ENCODE results near the gene BICD2. TPM values are rescaled to one million over a fixed set of nuclear protein-coding genes. Genes with fewer than 3 reads are reported as not detected.

The BICD2 gene
- total and polyA plus RNA-seq, 9 of the 15 experiments (the other 6 are each of a cell fraction or from before 2014, with no cell fraction given): 3.6 to 23.4 (median 11.8) TPM

GRCh38 chr9:92762781-92763708, 1.6 kb downstream of the BICD2 start (continued):
- no peak for TF ChIP-seq ZNF197 (CRISPR knock-in tag; IDR thresholded peaks at IDR 0.05; ENCODE audit: low read depth)
- no peak for TF ChIP-seq ZNF41 (CRISPR knock-in tag; conservative IDR thresholded peaks at IDR 0.05)
- TF ChIP-seq CEBPZ (IDR thresholded peaks at IDR 0.05; ENCODE audit: borderline replicate concordance, low read depth, low read length): no peak
- TF ChIP-seq HMG20B (CRISPR knock-in tag; IDR thresholded peaks at IDR 0.05): no peak
- no peak for TF ChIP-seq ATF2 (CRISPR knock-in tag; IDR thresholded peaks at IDR 0.05)
- TF ChIP-seq RBM39 (optimal IDR thresholded peaks at IDR 0.05; ENCODE audit: low read depth, low read length): no peak
- TF ChIP-seq BDP1 (IDR thresholded peaks at IDR 0.05; ENCODE audit: insufficient read depth, insufficient read length): no peak
- no peak for TF ChIP-seq ZNF79 (CRISPR knock-in tag; IDR thresholded peaks at IDR 0.05; ENCODE audit: low read depth)
- no peak for TF ChIP-seq ZNF12 (CRISPR knock-in tag; IDR thresholded peaks at IDR 0.05)
- TF ChIP-seq TAF15 (IDR thresholded peaks at IDR 0.05; ENCODE audit: low read depth, low read length): no peak
- no peak for TF ChIP-seq SRSF9 (IDR thresholded peaks at IDR 0.05; ENCODE audit: borderline replicate concordance, low read depth, low read length)
- TF ChIP-seq SRSF3 (IDR thresholded peaks at IDR 0.05; ENCODE audit: insufficient read depth, low read length): no peak
- no peak for TF ChIP-seq E2F6 (IDR thresholded peaks at IDR 0.05; ENCODE audit: borderline replicate concordance in 1 of 2, extremely low read depth in 1 of 2, insufficient read depth in 1 of 2, insufficient read length in 1 of 2, low read depth in 1 of 2, low read length in 1 of 2, poor library complexity in 1 of 2, severe bottlenecking in 1 of 2)
